HG02938 (cell line): Measurements from ENCODE around the gene R3HDM4.

ENCODE experiments used
- ATAC-seq: cut with Tn5 transposase; IDR thresholded peaks from one replicate; pipeline ENCODE4 v1.9.1; 2021; ENCODE audit warnings: mild to moderate bottlenecking, moderate library complexity; ENCODE audit not compliant: unreplicated experiment

R3HDM4 gene

DNA sequence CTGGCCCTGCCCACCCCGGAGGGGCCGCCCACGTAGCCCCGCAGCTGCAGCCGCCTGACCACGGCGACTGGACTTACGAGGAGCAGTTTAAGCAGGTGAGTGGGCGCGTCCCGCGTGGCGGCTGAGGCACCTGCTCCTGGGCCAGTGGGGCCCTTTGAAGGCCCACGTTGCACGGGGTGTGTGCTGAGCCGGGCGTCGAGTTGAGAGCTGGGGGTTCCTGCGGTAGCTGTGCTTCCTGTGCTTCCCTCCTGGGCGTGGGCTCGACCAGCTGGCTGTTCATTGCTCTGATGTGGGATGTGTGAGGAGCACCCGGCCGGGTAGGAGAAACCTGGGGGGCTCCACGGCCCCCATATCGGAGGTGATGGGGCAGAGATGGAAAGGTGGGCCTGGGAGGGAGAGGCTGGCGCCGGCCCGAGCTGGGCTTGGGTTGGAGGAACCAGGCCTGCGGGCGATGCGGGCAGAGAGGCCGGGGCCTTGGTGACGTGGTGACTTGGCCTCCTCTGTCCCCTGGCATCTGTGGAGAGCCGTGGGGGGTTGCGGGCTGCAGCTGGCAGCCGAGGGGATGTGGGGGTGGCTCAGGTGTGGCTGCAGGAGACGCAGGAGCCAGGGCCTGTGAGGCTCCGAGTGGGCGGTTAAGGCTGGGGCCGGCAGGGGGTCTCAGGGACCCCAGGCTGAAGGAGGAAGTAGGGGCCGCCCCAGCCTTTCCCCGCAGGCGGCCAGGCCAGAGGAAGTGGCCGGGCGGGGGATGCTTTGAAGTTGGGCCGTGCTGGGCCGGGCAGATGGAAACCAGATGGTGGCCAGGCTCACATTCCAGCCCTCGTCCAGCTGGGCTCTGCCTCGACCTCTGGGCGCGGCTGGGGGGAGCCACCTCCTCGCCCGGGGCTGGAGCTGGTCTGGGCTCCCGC lies 19.9 kb upstream of the R3HDM4 start:
- no peak for ATAC-seq

GRCh38 chr19:931860-932647 lies 19.0 kb upstream of the R3HDM4 start:
- ATAC-seq: no peak

DNA sequence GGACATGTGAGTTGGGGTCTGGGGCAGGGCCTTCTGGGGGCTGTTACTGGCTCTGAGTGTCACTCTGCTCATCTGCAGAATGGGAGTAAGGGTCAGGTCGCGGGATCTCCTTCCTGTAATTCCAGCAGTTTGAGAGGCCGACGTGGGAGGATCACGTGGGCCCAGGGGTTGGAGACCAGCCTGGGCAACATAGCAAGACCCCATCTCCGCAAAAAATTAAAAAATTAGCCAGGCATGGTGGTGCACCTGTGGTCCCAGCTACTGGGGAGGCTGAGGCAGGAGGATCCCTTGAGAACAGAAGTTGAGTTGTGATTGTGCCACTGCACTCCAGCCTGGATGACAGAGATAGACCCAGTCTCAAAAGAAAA lies 16.9 kb upstream of the R3HDM4 start:
- ATAC-seq: no peak

DNA sequence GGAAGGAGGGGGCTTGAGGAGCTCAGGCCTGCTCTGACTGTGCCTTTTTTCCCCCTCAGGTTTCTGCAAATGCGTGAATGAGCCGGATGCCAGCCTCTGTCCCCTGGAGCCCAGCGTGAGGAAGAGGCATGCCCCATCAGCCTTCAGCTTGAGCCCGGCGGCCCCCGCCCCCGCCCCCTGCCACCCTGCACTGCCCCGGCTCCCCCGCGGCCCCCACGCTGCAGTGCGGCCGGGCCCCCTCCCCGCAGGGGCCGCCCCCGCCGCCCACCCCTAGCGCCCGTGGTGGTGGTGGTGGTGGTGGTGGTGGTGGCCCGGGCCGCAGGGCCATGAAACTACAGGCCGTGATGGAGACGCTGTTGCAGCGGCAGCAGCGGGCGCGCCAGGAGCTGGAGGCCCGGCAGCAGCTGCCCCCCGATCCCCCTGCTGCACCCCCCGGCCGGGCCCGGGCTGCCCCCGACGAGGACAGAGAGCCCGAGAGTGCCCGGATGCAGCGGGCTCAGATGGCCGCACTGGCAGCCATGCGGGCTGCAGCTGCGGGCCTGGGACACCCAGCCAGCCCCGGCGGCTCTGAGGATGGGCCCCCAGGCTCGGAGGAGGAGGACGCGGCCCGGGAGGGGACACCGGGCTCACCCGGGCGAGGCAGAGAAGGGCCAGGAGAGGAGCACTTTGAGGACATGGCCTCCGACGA lies 16.3 kb upstream of the R3HDM4 start:
- no peak for ATAC-seq

GRCh38 chr19:928471-929202 lies 15.6 kb upstream of the R3HDM4 start:
- no peak for ATAC-seq

- no peak for ATAC-seq
Measured at GRCh38 chr19:927780-928401, 14.9 kb upstream of the R3HDM4 start.

- no peak for ATAC-seq
Measured at GRCh38 chr19:927351-927779, 14.3 kb upstream of the R3HDM4 start.

DNA sequence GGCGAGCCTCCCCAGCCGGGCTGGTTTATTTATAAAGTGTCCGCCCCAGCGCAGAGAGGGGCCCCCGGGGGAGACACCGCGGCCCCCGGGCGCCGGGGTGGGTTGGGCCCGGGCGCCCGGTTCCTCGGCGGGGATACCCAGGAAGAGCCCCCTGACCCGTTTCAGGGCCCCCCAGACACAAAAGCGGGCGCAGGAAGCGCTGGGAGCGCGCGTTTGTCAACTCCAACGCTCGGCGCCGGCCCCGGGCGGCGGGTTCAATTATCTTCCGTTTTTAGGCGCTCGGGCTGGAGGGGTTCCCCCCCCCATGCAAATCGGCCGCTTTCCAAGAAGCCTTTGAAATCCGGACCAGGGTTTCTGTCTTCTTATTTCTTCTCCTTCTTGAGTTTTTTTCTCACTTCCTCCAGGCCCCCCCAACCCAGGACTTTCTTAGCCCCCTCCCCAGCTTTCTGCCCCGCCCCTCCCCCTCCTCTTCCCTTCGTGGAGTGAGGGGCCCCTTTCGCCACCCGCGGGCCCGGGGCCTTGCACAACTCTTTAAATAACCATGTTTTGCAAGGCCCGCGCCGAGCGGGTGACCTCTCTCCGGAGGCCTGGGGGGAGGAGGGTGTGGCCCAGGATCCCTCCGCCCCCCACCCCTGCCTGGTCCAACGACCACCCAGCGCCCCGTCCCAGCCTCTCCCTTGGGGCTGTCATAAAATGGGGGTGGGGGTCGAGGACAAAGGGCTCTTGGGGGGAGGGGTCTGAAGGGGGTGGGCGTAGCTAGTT lies 13.8 kb upstream of the R3HDM4 start:
- ATAC-seq: no peak

DNA sequence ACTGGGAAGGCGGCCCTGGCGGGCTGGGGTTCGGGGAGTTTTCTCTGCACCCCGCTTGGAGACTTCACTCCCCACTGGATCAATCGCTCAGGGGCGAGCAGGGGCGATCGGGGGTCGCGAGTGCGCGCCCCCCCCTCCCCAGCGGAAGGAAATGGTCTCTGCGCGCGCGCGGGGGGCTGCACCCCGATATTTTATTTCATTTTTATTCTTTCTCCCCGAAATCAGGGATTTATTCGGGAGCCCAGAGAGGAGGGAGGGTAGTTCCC lies 13.2 kb upstream of the R3HDM4 start:
- no peak for ATAC-seq

GRCh38 chr19:925526-926322 lies 12.7 kb upstream of the R3HDM4 start, which contains the start of gene ARID3A:
ARID3A (plus strand) TSS chr19:926035; CDS start chr19:929529, 3,494 bp downstream.
- ATAC-seq: peak; percentile 46

- peak; percentile 48 for ATAC-seq
Measured at GRCh38 chr19:925087-925525, 12.1 kb upstream of the R3HDM4 start.

DNA sequence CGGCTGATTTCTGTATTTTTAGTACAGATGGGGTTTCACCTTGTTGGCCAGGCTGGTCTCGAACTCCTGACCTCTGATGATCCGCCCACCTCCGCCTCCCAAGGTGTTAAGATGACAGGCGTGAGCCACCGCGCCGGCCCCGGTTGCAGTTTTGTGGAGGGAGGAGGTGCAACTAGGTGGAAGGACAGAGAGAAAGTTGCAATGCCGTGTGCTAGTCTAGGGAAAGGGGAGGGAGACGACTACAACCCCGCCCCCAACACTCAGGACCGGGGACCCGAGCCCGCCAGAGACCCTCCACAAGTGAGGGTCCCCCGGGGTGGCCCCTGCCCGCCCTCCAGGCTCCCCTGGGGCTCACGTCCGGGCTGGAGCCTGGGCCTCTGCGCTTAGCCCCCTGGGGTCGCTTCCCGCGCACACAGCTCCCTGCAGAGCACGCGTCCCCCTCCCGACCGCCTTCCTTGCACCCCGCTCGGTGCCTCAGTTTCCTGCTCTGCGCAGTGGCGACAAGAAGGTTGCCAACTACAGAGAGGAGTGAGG lies 11.6 kb upstream of the R3HDM4 start:
- ATAC-seq: no peak

- no peak for ATAC-seq
Measured at GRCh38 chr19:920051-920864, 7.2 kb upstream of the R3HDM4 start.

GRCh38 chr19:919199-920050 lies 6.4 kb upstream of the R3HDM4 start:
- ATAC-seq: no peak

GRCh38 chr19:918481-919198 lies 5.6 kb upstream of the R3HDM4 start:
- ATAC-seq: no peak

DNA sequence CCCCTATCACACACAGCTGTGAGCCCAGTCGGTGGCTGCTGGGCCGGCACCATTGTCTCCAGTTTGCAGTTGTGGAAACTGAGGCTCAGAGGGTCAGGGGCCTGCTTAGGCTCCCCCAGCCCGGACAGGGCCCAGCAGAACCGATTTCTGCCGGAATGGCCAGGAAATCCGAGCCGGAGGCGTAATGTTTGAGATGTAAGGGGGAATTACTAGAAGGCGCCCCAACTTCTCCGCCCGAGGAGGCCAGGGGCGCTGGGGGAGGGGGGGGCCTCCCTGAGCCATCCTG lies 5.1 kb upstream of the R3HDM4 start:
- no peak for ATAC-seq
